Measurements from ENCODE around the gene GIT1.

DNA sequence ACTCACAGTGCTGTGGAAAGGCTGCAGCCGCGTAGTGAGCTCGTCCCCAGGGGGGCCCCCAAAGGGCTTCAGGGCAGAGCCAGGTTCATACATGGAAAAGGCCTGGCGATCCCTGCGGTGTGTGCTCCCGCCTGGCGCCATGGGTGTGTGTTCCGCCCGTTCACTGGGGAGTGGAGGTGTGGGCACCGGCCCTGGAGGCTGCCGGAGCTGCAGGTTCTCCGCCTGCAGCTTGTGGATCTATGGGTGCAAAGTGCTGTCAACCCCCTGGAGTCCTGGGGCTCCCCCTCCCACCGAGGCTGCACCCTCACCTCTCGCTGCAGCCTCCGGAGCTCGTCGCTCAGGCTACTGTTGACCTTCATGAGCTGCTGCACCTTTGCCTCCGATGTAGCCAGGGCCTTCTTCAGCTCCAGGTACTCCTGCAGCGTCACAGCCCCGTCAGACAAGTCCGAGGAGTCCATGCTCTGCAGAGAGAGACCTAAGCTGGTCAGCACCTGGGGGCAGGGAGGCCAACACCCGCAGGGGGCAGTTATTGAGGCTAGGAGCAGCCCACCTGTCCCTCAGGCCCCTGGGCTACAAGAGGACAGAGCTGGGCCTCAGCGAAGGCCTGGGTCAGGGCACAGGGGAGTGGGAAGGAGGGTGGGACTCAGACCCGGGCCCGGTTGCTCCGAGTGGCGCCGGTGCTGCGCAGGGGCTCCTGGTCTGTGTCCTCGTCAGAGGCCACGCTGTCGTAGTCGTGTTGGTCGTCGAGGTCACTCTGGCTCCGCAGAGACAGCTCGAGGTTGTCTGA is 13.0 kb downstream of the GIT1 start:
- TF ChIP-seq, protein P1, sequence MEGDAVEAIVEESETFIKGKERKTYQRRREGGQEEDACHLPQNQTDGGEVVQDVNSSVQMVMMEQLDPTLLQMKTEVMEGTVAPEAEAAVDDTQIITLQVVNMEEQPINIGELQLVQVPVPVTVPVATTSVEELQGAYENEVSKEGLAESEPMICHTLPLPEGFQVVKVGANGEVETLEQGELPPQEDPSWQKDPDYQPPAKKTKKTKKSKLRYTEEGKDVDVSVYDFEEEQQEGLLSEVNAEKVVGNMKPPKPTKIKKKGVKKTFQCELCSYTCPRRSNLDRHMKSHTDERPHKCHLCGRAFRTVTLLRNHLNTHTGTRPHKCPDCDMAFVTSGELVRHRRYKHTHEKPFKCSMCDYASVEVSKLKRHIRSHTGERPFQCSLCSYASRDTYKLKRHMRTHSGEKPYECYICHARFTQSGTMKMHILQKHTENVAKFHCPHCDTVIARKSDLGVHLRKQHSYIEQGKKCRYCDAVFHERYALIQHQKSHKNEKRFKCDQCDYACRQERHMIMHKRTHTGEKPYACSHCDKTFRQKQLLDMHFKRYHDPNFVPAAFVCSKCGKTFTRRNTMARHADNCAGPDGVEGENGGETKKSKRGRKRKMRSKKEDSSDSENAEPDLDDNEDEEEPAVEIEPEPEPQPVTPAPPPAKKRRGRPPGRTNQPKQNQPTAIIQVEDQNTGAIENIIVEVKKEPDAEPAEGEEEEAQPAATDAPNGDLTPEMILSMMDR (IDR thresholded peaks at IDR 0.05): no peak
- no peak for TF ChIP-seq POLR2A (IDR thresholded peaks at IDR 0.05)

Measured in thyroid gland (tissue), 4 donors.